A549 treated with Hydrocortisone at 1 μM for 4 hours (cell line): Measurements from ENCODE around the gene KBTBD2. TPM values are rescaled to one million over a fixed set of nuclear protein-coding genes. Genes with fewer than 3 reads are reported as not detected.

ENCODE experiments used
- total RNA-seq: library from RNA; stranded (reverse); fragments of 200-300 nt; extraction: Qiagen RNA extraction; gene quantifications from 5 replicates; pipeline ENCODE4 v1.2.3, GENCODE V29; 2022

Gene KBTBD2
- total RNA-seq = 20.5 to 31.3 TPM (median 24.6 TPM) in 5 replicates

GRCh38 chr7:32891043-32891799, at the start of gene KBTBD2:
KBTBD2 (minus strand) TSS chr7:32891760; CDS start chr7:32879604, 12,156 bp downstream.

Other genes with a start within 250 kb of the KBTBD2 start
- gene FKBP9, start 65.7 kb upstream of the KBTBD2 start, total RNA-seq = 70.1 to 149 TPM (median 84.9 TPM) in 5 replicates
- gene NT5C3A, start 171.0 kb upstream of the KBTBD2 start, total RNA-seq = 31.9 to 41.5 TPM (median 35.3 TPM) in 5 replicates
- 26.7 to 37.1 TPM (median 32.2 TPM) in 5 replicates for gene RP9, start 217.6 kb upstream of the KBTBD2 start, total RNA-seq
- 2.6 to 4.8 TPM (median 3.0 TPM) in 5 replicates for gene BBS9, start 237.8 kb upstream of the KBTBD2 start, total RNA-seq